Stimulated activated naive CD4-positive, alpha-beta T cell treated with Interleukin-2 at 50 U/mL for 16 hours (primary cell): ENCODE measurements around the gene CYP46A1.

ENCODE experiments used
- DNase-seq: peaks from one replicate; lab custom pipeline; 2025; lab: John Stamatoyannopoulos, UW

The CYP46A1 gene

DNA sequence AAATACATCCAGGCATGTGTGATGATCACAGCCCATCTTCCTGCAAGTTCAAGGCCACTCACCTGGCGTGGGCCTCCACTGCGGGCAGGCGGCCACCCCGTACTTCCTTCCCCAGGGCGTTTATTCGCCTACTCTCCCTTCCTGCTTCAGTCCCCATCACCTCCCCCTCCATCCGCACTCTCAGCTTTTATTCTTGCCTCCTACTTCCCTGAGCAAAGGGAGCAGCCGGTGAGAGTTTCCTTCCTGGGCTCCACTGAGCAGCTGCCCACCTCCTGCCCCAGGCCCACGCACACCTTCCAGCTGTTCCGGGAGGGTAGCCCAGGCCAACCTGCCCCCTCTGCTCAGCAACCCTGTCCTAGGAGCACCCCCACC is 4.1 kb downstream of the CYP46A1 start:
- DNase-seq: no peak

DNA sequence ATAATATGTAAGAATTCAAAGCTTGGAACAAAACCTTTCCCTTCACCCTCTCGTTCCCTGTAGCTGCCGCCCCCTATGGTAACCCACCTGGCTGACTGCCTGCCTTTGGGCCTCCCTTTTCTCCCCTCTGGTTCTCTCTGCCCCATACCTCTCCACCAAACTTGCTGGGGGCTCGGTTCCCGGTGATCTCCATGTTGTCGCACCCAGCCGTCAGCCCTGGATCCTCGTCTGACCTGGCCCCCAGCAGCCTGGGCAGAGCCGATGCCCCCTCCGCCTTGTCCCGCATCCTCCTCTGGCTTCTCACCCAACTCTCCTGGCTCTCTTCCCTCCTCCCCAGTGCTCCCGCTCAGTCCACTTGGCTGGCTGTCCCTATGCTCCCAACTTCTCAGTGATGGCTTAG is 4.5 kb downstream of the CYP46A1 start:
- no peak for DNase-seq

DNA sequence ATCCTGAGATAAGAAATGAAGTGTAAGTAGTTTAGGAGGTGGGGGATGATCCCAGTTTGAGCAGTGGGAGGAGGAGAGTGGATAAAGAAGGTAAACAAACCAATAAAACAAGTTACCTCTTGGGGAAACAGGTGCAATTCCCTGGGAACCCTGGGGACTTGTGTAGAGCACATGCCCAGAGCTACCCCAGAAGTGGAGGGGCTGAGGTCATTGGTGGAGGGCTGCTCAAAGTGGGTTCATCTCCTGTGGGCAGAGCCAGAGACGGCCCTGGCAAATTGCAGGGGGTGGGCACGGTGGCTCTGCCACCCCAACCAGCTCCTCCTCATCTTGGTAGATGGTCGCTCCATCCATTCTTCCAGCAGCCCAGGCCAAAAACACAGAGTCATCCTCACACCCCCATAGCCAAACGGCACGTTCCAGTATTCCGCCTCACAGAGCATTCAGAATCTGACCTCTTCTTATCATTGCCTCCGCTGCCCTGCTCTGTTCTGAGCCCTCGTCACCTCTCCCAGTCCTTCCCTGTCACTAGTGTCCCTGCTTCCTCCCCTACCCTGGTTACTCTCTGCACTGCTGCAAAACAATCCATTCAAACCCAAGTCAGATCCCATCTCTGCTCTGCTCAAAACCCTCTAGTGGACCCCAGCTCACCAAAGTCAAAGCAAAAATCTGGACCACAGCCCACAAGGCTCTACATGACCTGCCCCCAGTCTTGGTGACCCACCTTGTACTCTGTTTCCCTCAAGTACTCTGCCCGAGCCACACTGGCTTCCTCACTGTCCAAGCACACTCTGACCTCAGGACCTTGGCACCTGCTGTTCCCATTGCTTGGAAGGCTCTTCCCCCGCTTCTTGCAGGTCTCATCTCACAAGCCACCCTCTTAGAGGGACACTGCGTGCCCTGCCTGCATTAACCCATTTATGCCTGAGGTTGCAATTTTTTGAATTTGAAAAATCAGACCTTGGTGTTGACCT is 5.5 kb downstream of the CYP46A1 start:
- DNase-seq: no peak

DNA sequence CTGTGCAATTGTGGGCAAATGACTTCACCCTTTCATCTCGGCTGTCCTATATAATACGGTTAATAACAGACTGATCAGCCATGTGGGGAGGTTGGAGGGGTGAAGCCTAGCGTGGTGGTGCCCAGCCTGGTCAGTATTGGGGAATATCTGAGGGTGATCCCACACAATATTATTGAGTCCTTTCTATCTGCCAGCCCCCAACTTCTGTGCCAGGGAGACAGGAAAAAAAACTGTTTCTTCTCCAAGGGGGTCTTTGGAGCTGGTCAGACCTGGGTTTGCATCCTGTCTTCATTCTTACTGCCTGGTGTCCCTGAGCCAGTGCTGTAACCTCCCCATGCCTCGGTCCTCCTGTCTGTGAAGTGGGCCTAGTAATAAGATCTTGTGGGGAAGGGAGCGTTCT is 6.5 kb downstream of the CYP46A1 start:
- no peak for DNase-seq

DNA sequence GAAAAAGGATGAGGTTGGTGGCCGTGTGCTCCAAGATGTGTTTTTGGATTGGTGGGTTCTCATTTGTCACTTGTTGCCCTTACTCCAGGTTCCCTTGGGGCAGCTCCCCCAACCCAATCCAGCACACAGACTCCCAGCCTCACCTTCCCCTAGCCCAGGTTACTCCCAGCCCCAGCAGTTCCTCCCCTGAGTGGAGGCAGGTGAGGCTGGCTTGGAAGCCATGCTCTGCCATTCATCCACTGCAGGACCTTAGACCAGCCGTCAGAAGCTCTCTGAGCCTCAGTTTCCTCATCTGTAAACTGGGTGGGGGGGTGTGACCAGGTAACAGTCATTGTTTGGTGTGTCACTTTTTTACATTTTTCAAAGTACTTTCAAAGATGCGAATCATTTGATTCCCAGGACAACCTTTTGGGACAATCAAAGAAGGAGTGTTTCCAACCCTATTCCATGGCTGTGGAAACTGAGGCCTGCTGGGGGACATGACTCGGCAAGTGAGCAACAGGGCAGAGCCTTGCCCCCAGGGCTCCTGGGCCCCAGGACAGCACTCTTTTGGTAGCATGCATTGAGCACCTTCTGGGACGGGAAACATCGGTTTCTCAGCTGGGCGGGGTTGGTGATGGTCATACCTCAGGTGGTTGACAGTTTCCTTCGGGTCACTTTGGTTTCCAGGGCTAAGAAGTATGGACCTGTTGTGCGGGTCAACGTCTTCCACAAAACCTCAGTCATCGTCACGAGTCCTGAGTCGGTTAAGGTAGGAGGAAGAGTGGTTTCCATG is 7.2 kb downstream of the CYP46A1 start:
- DNase-seq: no peak

DNA sequence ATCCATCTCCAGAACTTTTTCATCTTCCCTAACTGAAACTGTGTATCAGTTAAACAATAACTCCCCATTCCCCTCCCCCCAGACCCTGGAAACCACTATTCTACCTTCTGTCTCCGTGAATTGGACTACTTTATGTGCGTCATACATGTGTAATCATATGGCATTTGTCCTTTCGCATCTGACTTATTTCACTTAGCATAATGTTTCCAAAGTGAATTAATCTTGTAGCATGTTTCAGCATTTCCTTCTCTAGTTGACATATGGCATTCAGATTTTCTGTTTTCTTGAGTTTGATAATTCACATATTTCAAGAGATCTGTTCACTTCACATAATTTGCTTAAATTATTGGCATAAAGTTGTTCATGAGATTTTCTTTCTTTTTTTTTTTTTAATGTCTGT is 9.8 kb downstream of the CYP46A1 start:
- DNase-seq: no peak

DNA sequence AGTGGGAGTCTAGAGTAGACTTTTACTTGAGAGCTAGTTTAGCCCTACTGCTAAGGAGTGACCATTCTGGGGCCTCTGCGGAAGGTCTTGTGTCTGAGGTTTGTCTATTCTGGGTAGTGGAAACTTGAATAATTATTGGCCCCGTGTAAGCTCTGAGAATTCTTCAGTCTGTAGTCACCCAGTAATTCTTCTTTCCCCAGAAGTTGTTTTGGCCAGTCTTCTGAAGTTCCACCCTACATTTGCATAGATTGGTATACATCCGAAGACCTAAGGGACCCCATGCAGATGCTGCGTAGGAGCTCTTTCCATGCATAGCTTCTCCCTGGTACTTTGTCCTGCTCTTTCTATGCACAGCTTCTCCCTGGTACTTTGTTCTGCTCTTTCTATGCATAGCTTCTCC is 12.8 kb downstream of the CYP46A1 start:
- no peak for DNase-seq

DNA sequence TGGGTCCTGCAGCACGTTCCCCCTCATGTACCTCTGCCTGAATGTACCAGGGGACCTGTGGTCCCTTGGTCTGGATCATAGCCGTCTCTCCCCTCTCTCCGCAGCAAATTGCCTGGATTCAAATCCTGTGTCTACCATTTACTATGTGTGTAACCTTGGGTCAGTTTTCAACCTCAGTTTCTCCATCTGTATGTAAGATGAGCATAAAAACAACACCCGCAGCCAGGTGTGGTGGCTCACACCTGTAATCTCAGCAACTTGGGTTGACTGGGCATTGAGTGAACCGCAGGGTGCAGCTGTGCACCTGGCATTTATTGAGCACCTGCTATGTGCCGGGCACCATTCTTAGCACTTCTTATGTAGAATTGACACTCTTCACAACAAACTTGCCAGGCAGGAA is 14.1 kb downstream of the CYP46A1 start:
- no peak for DNase-seq

DNA sequence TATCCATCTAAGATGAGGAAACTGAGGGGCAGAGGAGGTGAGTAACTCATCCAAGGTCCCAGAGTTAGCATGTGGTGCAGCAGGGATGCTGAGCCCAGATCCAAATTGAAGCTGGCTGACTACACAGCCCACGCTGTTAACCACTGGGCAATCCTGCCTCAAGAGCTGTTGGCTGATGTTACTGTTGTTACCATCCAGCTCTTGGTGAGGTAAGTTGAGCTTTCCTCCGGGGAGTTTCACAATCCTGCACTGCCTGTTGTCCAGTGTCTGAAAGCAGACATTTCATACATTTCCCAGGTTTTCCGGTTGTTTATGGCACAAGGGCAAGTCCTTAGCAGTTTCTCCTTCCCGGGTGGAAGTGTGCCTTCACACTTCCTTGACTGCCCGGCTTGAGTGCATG is 14.5 kb downstream of the CYP46A1 start:
- no peak for DNase-seq

DNA sequence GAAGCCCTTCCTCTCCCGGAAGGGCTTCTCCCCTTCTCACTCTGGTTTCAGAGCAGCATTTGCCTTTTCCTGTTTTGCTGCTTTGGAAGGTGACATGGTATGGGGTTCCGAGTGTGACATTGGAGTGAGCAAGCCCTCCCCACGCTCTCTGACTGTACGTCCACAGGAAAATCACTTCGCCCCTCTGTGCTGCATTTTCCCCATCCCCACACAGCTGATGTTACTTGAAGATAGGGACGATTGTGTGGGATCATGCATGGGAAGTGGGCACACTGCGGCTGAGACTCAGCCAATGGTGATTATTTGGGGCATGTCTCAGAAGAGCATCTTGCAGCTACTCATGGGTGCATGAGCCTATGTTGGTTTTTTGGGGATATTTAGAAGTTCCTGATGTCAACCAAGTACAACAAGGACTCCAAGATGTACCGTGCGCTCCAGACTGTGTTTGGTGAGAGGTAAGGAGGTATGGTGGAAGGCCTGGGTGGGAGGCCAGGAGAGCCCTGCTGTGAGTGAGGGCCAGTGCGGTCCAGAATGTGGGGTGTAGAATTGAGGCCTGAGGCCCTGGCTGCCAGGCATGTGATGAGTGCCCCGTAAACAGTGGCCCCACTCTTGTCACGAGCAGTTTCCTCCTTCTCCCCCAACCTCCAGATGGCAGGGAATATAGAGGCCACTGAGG is 15.1 kb downstream of the CYP46A1 start:
- no peak for DNase-seq

DNA sequence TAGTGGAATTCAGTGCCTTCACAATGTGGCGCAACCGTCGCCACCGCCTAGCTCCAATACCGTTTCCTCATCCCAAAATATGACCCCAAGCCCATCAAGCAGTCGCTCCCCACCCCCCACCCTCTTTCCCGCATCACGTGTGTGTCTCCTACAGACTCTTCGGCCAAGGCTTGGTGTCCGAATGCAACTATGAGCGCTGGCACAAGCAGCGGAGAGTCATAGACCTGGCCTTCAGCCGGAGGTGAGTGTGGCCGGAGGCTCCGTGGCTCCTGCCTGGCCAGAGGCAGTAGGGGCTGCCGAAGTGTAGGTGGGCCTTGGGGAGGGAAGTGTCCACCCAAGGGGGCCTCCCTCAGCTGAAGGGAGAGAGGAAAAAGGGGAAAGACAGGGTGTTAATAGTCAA is 15.8 kb downstream of the CYP46A1 start:
- DNase-seq: no peak

DNA sequence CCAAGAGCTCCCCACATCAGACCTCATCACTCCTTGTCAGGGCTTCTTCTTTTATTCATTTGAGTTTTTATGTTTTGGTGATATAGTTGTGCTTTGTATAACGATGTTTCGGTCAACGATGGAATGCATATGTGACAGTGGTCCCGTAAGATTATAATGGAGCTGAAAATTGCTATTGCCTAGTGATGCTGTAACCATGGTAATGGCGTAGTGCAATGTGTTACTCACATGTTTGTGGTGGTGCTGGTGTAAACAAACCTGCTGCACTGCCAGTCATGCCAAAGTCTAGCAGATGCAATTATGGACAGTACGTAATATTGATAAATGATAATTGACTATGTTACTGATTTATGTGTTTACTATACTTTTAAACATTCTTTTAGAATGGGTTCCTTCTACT is 16.3 kb downstream of the CYP46A1 start:
- no peak for DNase-seq

DNA sequence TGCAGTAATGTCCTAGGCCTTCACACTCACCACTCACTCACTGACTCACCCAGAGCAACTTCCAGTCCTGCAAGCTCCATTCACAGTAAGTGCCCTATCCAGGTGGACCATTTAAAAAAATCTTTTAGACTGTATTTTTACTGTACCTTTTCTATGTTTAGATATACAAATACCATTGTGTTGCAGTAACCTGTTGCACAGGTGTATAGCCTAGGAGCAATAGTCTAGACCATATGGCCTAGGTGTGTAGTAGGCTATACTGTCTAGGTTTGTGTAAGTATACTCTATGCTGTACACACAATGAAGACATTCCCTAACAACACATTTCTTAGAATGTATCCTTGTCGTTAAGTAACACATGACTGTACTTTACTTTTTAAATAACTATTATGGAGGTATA is 17.2 kb downstream of the CYP46A1 start:
- DNase-seq: no peak

DNA sequence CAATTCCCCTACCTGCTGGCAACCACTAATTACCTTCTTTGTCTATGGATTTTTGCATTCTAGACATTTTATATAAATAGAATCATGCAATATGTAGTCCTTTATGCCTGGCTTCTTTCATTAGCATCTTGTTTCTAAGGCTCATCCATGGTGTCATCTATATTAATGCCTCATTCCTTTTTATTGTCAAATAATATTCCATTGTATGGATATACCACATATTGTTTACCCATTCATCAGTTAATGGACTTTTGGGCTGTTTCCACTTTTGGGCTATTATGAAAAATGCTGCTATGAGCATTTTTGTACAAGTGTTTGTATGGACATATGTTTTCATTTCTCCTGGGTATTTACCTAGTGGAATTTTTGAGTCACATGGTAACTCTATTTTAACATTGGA is 18.0 kb downstream of the CYP46A1 start:
- DNase-seq: no peak

DNA sequence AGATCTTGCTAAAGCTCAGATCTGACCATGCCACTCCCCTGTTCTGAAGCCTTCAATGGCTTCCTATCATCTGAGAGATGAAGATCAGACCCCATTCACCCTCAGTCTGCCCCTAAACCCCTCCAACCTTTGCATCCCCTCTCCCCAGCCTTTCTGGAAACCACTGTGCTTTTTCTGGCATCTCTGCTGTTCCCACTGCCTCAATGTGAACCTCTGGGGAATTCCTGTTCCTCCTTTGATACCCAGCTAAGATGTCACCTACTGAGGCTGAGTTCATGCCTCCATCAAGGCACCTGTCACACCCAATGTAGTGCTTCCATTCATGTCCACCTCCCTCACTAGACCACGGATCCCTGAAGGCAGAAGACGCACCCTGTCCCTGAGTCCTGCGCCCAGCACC is 19.3 kb downstream of the CYP46A1 start:
- DNase-seq: no peak

DNA sequence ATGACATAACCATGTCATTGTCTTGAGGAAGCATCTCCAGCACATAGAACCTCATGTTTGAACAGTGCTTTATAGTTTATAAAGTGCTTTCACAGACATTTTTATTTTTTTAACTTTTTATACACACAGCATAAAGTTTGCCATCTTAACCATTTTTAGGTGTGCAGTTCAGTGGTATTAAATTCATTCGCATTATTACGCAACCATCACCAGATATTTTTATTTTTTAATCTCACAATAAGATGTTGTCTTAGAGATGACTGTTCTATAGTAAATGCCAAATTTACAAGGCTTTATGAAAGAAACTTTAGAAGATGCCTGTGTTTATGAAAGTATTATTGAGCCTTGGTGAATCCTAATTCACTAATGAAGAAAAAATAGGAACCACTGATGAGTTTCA is 19.9 kb downstream of the CYP46A1 start:
- DNase-seq: no peak

DNA sequence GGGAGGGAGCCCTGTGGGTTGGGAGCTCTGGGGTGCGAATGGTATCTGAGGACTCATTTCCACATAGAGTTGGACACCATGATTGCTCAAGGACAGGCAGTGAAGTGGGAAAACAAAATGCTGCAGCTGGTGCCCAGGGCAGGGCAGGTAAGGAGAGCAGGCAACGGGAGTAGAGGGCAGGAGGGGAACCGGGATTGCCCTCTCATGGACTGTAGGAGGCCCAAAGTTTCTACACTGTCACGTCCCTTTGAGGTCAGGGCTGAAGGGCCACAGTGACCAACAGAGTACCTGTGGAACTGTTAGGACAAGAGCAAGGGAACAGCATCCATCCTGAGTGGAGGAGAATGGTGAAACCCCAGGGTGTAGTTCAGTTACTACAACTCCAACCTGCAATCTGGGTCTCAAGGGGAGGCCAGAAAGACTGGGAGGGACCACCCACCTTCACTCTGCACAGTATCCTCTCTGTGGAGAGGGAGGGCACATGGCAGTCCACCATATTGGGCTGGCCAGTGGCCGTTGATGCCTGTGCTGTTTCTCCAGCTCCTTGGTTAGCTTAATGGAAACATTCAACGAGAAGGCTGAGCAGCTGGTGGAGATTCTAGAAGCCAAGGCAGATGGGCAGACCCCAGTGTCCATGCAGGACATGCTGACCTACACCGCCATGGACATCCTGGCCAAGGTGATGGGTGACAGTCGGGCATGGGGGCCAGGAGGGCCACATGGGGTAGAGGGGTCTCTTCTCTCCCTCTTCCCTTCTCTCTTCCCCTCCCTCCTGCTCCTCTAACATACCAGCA is 22.2 kb downstream of the CYP46A1 start:
- no peak for DNase-seq

DNA sequence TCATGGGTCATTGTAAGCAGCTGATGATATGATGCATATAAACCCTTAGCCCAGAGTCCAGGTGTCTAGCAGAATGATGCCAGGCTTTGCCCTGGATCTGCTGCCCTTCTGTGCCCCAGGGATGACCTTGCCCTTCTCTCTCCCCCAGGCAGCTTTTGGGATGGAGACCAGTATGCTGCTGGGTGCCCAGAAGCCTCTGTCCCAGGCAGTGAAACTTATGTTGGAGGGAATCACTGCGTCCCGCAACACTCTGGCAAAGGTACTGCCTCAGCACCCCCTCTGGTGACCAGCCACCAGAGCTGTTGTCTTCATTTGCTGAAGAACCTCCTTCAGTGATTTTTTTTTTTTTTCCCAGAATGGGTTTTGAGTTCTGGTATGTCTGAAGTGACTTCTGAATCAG is 23.3 kb downstream of the CYP46A1 start:
- DNase-seq: no peak

DNA sequence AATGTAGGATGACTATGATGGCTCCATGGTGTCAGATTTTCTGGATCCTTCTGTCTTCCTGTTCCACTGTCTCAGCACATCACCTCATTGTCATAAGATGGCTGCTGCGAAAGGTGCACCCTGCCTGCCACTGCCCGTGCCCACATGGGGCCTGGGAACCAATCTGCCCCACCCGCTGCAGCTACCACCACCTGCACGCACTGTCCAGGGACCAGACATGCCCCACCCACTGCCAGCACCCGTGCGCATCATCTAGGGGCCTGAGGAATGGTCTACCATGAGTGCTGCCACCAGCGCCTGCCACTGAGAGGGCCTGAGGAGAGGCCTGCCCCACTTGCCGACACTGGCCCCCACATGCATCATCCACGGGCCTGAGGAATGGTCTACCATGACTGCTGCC is 23.8 kb downstream of the CYP46A1 start:
- no peak for DNase-seq

DNA sequence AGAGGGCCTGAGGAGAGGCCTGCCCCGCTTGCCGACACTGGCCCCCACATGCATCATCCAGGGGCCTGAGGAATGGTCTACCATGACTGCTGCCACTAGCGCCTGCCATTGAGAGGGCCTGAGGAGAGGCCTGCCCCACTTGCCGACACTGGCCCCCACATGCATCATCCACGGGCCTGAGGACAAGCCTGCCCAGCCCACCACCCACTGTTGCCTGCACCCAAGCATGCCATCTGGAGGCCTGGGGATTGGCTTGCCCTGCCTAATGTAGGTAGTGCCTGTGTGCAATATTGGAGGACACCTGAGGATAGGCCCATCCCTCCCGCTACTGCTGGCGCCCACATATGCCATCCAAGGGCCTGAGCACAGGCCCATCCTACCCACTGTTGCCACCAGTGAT is 24.4 kb downstream of the CYP46A1 start:
- DNase-seq: no peak

DNA sequence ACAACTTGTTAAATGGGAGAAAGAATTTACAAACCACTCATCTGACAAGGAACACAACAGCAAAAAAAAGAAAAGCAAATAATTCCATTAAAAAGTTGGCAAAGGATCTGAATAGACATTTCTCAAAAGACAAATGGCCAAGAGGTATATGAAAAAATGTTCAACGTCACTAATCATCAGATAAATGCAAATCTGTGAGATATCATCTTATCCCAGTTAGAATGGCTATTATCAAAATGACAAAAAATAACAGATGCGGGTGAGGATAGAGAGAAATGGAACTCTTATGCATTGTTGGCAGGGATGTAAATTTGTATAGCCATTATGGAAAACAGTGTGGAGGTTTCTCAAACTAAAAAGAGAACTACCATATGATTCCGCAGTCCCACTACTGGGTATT is 29.9 kb downstream of the CYP46A1 start:
- DNase-seq: no peak
